Mononuclear cell (primary cell): ENCODE data around the gene KRT71. TPM values are rescaled to one million over a fixed set of nuclear protein-coding genes. Genes with fewer than 3 reads are reported as not detected.

ENCODE experiments used
- H3K27me3 ChIP-seq: 2 replicates; pipeline ENCODE4 v1.6.0; 2011; ENCODE audit warnings: low read length, control low read depth; ENCODE audit not compliant: insufficient read depth
- H3K4me1 ChIP-seq: 2 replicates; pipeline ENCODE4 v1.5.1; 2011; ENCODE audit warnings: mild to moderate bottlenecking, low read length, control low read depth; ENCODE audit not compliant: insufficient read depth
- H3K4me3 ChIP-seq: 2 replicates; pipeline ENCODE4 v1.5.1; 2011; ENCODE audit warnings: mild to moderate bottlenecking, low read length, moderate library complexity
- H3K9me3 ChIP-seq: 2 replicates; pipeline ENCODE4 v1.5.1; 2011; ENCODE audit warnings: low read depth, mild to moderate bottlenecking, control low read depth, low read length
- total RNA-seq: library from RNA; depleted of rRNA; stranded (reverse); fragments of >200 nt; gene quantifications from one replicate; pipeline ENCODE4 v1.2.3, GENCODE V29; 2012

KRT71 gene
- total RNA-seq, 1 donor, result not detected

DNA sequence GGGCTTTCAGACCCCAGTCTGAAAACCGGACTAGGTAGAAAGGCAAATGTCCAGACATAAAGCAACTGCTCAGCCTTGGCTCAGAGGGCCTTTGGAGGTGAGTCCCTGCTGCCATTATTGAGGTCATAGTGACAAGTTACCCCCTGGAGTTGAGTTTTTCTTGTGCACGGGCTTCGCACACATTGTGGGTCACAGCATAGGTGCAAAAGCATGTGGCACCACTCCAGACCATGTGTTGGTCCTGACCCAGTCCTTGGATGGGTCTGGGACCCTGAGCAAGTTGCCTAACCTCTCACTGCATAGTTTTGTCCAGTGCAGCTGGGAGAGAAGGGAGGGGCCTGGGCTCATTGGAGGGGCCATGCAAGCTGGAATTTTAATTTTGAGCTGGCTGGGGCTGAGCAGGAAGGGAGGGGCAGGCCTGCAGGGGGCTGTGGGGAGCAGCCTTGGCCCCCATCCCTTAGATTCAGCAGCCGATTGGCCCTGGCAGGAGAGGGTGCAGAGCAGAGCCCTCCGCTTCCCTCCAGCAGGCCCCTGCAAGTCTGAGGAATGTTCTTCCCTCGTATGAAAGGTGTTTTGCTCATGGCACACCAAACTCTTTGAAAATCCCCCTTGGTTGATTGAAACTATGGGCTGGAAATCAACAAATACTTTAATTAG is 28.6 kb downstream of the KRT71 start:
- no peaks in the 10 kb centered on the region for H3K27me3 ChIP-seq
- no peaks in the 10 kb centered on the region for H3K9me3 ChIP-seq
- H3K4me3 ChIP-seq, result no peak overlapping the region
- H3K4me1 ChIP-seq, result no peaks in the 10 kb centered on the region

DNA sequence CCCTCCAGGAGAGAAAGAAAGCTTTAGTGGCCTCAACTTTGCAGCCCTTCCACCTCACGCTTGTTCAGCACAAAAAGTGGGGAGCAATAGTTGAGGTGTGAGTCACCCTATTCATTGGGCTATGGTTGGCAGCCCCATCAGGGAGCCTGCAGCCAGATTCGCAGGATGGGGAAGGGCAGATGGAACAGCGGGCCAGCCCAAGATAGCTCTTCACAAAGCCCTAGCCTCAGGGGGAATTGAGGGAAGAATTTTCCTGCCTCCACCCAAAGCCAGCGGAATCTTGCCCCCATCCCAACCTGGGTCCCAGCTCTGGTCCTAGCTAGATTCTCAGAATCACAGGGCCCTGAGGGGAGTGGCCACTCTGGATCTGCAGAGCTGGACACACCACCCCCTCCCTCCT is 29.1 kb downstream of the KRT71 start:
- Histone ChIP-seq H3K27me3 (no peaks in the 10 kb centered on the region), H3K9me3 (no peaks in the 10 kb centered on the region), H3K4me3 (no peak overlapping the region), H3K4me1 (no peaks in the 10 kb centered on the region)

DNA sequence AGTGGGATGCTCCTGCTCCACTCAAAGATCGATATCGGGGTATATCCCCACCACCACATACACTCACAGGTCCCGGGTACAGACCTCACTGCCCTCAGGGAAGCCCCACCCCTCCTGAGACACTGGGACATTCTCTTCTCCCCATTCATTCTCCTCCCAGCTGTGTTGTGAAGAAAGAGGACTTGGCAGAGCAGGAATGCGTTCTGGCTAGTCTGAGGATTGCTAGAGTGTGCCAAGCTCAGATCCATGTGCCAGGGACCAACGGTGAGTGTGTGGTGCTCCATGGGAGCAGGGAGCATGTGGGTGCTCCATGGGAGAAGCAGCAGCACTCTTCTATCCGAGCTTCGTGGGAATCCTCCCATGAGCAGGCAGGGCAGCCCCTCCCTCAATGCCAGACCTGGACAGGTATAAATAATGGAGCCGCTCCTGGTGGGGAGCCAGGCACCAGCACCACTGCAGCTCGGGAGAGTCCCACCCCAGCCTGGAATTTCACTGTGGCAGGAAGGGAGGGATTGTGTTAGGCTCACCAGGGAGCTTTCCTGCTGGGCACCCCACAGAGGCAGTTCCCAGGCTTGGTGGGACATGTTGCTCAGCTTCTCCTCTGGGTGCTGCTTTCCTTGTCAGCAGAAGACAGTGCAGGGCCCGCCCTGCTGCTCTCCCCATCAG is 30.5 kb downstream of the KRT71 start:
- no peaks in the 10 kb centered on the region for H3K4me1 ChIP-seq
- no peaks in the 10 kb centered on the region for H3K27me3 ChIP-seq
- H3K9me3 ChIP-seq, result no peaks in the 10 kb centered on the region
- H3K4me3 ChIP-seq, result no peak overlapping the region

DNA sequence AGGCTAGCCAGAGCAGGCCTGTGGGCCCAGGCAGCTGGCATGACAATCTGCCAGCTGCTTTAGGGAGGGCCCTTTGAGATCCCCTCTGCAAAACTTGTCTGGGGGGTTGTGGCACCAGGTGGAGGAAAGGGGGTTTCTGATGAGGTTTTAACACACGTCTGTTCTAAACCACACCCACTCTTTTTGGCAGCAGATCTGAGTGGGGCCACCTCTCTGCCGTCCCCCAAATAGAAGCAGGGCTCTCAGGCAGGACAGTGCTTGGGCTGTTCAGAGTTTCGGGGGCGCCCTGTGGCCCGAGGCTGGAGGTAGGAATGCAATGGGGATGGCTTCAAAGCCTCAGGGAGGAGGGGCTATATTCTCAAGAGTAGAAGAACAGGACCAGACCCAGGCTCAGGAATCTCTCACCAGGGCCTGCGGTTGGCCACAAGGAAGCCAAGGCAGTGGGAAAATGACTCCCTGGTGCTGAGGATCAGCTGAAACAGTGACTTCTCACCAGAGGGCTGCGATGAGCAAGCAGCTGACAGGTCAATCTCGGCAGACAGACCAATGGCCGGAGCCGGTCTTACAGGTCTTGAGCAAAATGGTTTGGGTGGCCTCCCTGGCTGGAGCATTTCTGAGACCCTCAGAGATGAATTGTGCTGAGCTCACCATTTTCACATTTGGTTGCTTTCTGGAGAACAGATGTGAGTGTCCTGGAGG is 31.2 kb downstream of the KRT71 start:
- Histone ChIP-seq H3K27me3 (no peaks in the 10 kb centered on the region), H3K4me1 (no peaks in the 10 kb centered on the region), H3K9me3 (no peaks in the 10 kb centered on the region), H3K4me3 (no peak overlapping the region)

DNA sequence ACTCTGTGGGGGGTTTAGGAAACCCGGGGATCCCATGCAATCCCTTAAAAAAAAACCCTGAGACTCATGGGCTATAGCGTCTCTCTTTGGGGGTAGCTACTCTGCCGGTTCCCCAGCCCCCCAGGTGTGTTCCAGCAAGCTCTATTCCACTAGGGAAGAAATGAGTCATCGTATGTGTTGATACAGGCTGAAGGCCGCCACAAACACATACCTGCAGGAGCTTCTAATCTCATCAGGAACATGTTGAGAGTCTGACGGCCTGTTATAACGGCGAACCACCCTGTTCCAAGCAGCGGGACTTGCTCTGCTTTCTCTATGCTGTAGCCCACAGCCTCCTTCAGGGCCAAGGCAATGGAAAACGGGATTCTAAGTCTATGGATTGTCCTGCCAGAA is 31.8 kb downstream of the KRT71 start:
- Histone ChIP-seq H3K27me3 (no peaks in the 10 kb centered on the region), H3K4me1 (no peaks in the 10 kb centered on the region), H3K9me3 (no peaks in the 10 kb centered on the region), H3K4me3 (no peak overlapping the region)

DNA sequence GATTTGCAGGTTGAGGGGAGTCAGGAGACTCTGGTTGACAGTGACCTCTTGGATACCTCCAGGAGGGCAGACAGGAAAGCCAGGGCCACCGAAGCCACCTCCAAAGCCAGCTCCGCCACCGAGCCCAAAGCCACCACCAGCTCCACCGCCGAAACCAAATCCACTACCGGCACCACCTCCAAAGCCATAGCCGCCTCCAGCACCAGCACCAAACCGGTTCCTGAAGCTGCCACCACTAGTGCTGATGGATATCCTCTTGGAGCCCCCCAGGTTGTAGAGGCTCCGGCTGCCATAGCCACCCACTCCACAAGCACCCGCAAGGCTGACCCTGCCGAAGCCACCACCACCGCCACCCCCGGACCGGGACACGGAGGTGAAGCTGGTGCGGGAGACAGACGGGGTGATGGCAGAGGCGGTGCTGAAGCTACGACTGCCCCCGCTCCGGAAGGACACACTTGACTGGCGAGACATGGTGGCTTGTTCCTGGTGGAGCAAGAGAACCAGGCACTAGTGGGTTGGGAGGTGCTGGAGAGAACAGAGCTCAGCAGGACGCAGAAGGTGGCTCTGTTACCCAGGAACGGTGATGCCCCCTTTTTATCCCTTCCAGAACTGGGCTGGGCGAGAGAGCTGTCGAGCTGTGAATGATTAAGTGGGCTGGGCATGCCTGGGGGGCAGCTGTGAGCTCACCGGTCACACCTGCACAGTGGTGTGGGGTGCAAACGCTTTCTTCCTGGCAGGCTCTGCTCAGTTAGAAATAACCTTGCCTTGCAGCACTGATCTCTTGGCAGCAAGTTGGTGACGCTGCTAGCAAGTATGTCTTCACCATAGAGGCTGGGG is 32.9 kb downstream of the KRT71 start, which contains the start of gene KRT5:
Gene KRT5, minus strand, starts transcription at position 569 of the 837 bp plus-strand sequence. Its CDS starts 98 bp downstream, at position 471.
- Histone ChIP-seq H3K4me3 (no peak within 1 kb of the TSS), H3K4me1 (no peaks in the 10 kb centered on the region), H3K27me3 (no peaks in the 10 kb centered on the region), H3K9me3 (no peaks in the 10 kb centered on the region)

DNA sequence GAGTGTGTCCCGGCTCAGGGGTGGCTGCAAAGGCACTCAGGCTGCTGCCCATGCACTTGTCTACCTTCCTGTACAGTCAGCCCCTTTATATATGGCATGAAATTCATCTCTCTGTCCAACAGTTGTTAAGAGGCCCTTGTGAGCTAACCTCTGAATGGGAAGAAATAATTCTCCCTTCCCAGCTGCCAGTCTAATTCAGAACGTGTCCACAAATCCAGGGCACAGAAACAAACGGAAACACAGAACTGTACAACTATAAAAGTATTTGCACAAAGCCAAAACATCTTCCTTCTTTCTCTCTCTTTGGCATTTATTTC is 33.6 kb downstream of the KRT71 start:
- Histone ChIP-seq H3K4me1 (no peaks in the 10 kb centered on the region), H3K27me3 (no peaks in the 10 kb centered on the region), H3K9me3 (no peaks in the 10 kb centered on the region), H3K4me3 (no peak overlapping the region)

DNA sequence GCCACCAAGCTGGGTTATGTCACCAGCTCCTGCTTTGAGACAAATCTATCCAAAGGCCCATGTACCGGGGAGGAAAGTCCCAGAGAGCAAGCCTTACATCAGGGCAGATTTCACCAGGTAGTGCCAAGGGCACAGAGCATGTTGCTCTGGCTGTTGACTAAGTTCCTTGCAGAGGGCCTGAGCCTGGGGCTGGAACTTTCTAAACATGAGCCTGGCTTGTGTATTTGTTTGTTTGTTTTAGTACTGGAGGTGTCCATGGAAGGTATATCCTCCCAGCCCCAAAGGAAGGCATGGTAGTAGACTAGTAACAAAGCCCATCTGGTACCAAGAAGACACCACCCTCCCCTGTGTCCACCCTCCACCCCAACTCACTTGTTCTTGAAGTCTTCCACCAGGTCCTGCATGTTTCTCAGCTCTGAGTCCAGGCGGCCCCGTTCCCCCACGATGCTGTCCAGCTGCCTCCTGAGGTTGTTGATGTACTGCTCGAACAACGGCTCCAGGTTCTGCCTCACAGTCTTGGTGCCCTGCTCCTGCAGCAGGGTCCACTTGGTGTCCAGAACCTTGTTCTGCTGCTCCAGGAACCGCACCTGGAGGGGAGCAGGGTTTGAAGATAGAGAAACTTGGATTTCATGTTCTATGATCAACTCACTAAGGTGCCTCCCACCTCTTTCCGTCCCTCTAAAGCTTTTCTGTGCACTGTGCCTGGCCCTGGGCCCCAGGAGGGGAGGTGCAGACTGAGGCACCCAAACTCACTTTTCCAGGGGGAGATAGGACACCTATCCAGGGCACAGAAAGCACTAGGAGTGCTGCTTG is 34.2 kb downstream of the KRT71 start:
- Histone ChIP-seq H3K4me3 (no peak overlapping the region), H3K27me3 (no peaks in the 10 kb centered on the region), H3K4me1 (no peaks in the 10 kb centered on the region), H3K9me3 (no peaks in the 10 kb centered on the region)

DNA sequence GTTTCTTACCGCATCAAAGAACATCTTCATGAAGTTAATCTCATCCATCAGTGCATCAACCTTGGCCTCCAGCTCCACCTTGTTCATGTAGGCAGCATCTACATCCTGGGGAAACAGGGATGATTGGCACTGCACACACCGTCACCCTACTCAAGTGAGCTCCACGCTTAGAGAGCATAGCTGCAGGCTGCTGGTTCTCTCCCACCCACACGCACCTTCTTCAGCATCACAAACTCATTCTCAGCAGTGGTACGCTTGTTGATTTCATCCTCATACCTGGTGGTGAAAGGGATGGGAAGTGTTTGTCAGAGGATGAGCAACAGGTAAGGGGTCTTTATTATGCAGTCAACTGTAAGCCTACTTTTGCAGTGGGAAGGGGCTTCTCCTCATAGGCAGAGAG is 35.1 kb downstream of the KRT71 start:
- H3K27me3 ChIP-seq, result no peaks in the 10 kb centered on the region
- H3K9me3 ChIP-seq, result no peaks in the 10 kb centered on the region
- H3K4me1 ChIP-seq, result no peaks in the 10 kb centered on the region
- no peak overlapping the region for H3K4me3 ChIP-seq

DNA sequence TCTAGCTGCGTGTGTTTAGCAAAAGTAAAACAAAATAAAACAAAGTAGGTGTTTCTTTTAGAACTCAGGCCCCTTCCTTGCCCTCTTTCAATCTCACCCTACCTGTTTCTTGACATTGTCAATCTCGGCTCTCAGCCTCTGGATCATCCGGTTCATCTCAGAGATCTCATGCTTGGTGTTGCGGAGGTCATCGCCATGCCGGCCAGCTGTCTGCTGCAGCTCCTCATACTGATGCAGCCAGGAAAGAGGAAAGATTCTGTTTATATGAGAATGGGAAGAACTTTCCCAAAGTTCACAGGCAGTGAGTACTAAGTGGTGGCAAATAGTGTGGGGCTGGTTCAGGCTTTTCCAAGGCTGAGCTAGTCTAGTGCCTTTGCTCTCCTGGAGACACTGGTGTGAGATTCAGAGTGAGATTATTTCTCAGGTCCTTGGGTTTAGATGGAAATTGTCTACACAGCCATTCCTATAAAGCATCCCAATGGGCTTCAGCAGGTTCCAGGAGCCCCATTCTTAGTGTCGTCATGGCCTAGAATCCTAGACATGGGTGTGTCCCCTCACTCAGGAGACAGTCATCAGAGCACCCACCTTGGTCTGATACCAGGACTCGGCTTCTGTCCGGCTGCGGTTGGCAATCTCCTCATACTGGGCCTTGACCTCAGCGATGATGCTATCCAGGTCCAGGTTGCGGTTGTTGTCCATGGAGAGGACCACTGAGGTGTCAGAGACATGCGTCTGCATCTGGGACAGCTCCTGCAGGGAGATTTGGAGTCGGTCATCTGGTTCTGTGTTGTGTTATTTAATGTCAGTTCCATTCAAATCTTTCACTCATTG is 35.7 kb downstream of the KRT71 start:
- Histone ChIP-seq H3K4me3 (no peak overlapping the region), H3K9me3 (no peaks in the 10 kb centered on the region), H3K4me1 (no peaks in the 10 kb centered on the region), H3K27me3 (no peaks in the 10 kb centered on the region)

DNA sequence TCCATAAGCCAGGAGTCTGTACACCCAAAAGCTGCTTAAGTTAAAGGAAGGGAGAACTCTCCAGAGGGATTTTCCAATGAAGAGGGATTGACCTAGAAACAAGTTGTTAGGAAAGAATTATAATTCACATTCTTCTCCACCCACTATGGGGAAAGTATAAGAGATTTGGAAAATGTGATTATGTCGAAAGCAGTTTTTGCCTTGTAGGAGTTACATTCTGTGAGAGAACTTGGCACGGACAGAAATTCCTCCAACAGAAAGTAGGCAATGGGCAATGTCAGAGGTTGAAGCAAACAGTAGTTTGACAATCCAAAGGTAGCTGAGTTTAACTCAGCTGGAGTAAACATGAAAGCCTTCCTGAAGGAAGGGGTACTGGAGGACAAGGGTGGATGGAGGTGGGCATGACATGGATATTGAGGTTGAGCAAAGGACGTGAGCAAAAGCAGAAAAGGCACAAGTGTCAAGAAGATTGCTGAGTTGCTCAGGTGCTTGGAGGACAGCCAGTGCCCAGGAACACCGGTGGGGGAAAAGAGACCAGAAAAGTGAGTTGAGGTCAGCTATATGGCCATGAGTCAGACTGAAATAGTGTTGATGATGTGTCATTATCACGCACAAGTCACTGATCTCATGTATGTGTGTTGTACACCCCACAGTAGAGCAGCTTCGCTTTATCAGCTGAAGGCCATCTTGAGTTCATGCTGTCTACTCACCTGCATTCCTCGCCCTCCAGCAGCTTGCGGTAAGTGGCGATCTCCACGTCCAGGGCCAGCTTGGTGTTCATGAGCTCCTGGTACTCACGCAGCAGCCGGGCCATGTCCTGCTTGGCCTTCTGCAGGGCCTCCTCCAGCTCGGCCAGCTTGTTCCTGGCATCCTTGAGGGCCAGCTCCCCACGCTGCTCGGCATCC is 36.8 kb downstream of the KRT71 start:
- Histone ChIP-seq H3K4me1 (no peaks in the 10 kb centered on the region), H3K9me3 (peaks cover under 1% of the 10 kb centered on the region), H3K4me3 (no peak overlapping the region), H3K27me3 (peaks cover 2% of the 10 kb centered on the region)

DNA sequence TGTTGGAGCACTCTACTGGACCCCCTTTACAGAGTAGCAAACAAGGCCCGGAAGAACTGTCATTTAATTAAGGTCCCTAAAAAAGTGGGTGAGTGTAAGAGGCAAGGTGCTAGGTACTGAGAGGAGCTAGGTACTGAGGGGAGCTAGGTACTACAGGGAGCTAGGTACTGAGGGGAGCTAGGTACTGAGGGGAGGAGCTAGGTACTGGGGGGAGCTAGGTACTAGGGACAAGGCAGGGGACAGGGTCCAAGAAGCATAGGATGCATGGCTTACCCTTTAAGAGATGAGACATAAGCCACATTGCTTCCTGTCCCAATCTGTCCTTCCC is 37.7 kb downstream of the KRT71 start:
- Histone ChIP-seq H3K4me1 (no peaks in the 10 kb centered on the region), H3K27me3 (peaks cover 4% of the 10 kb centered on the region), H3K4me3 (no peak overlapping the region), H3K9me3 (peaks cover 9% of the 10 kb centered on the region)
